CD1c-positive myeloid dendritic cell (primary cell): ENCODE data around the gene KY.
"Not testable (repeated sequence)": the region's sequence is repeated elsewhere in the genome, so short reads cannot be mapped to it uniquely, and the experiment has no call there.

Experiments used
- DNase-seq: peaks from one replicate; pipeline ENCODE4 v3.0.0-alpha.2; 2016; ENCODE audit errors: extremely low spot score

KY gene

DNA sequence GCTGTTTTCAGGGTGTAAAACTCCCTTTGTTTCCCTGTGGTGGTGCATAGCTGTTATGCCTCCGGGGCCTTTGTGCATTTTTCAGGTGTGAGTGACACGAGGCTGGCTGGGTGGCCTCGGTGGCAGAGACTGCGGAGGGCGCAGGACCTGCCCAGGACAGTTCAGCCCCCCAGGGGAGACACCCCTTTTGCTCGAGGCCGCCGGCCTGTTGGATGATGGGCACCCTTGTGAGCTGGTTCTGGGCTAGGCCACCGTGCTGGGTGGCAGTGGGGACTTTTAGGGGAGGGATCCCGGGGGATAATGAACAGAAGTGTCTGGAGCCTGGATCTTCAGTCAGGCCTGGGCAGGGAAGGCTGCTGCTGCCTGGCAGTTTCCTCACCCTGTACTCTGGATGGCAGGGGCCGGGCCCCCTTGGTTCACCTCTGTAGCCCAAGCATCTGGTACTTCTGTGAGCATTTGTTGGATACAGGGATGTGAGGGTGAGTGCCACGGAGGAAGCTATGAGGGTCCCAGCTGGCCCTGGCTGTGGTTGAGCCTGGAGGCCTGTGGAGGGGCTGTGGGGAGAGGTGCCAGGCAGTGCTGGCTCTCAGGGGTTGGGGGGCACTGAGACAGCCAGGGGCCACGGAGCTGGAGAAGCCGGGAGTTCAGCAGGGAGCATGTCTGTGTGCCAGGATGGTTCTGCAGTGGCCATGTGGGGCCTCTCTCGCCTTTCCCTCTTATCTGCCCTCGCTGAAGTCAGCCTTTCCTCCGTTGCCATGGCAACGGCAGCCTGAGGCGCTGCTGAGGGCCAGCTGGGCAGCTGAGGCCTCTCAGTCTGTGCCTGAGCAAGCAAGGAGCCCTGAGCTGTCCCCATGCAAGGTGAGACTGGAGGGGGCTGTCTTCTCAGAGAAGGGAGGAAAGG is 49.0 kb downstream of the KY start:
- no peak for DNase-seq

DNA sequence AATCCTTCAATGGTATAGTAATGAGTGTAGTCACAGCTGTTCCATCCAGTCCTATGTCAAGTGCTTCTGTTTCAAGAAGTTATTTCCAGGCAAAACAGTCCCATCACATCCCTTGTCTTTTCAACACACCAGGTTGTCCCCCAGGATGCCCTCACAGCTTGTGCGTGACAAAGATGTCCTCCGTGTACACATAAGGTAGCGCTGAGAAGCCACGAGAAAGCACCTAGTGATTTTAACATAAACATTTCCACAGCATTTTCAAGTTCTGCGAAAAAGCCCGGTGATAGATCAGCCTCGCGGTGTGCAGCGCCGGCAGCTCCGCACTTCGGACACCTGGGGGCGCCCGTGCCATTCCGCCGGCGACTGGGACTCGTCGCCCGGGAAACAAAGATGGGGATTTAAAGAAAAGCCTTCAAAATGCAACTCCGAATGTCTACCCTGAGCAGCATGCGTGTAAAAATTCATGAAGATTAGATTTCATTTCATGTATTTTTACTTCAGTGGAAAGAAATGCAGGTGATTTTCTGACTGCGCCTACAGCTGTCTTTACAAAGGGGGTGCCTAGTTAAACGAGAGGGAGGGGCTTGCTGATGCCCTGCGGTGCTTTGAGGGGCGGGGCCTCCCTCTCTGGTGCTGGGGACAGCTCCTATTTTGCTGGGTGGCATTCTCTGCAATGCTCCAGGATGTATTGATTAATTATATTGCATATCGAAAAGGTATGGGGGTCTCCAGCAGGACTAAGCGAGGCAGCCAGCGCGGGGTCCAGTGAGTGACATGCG is 49.9 kb downstream of the KY start:
- peak; percentile 76 for DNase-seq

DNA sequence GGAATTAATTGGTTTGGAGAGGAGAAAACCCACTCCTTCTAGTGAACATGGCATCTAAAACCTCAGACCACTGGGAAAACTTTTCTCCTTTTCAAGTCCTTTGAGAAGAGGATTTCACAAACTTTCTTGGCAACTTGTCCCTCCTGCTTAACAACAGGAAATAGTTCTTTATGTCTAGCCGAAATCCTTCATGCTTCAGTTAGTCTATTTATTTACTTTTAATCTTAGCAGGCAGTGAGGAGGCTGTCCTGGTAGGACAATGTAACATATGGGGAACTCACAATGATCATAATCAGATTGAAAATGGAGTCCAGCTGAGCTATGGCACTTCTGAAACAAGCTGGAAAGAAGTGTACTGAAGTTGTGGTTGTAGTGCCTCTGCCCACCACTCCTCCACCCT is 50.6 kb downstream of the KY start:
- no peak for DNase-seq

DNA sequence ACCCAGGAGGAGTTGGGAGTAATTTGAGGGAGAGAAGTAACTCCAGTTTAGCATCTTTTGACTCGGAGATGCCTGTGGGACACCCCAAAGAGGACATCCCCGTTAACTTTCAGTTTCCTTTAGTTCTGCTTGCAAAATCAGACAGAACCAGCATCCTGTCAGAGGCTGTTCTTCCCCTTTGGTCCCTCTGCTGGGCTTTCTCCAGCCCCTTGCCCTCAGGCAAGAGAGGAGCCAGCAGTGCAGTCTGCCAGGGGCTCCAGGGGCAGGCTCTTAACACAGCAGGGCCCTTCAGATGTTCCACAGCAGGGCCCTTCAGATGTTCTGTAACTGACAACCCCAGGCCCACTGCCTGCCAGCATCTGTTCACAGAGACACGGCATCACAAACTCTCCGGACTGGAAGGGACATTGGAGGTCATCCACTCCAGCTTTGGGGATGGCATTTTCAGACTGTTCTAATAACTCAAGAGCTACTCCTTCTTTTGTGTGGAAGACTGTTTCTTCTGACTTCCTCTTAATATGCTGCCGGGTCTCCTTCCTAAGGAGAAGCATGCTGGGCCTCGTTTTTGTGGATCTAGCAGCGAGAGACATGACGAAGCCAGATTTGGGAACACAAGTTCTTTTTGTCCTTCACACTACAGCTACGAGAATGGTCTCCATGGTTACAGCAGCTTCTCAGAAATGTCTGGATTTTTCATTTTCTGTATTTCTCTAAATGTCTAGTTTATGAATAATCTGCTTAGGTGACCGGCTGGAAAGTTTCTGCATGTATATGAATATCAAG is 51.9 kb downstream of the KY start:
- DNase-seq = peak; percentile 6

DNA sequence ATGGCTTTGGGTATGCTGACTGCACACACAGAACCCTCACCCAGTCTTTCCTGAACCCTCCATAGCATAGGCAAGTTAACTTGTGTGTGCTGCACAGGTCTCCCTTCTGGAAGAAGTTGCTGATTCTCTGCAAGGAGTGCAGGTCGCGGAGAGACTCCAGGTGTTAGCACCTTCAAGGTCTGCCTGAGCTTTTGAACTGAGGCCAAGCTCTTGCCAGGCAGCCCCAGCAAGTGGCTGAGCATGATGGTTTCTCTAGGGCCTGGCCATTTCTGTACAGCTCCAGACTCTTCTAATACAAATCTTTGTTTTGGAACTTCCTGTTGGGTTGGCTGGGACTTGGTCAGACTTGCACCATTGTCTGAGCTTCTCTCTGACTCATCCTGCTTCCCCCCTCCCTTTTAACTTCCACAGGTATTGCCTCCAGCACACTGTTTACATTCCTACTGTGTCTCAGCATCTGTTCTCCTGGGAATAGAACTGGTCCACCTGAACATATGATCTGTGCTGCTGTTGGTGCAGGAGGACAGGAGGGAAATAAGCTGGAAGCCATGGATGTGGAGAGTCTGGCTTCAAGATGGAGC is 53.3 kb downstream of the KY start:
- DNase-seq = no peak

DNA sequence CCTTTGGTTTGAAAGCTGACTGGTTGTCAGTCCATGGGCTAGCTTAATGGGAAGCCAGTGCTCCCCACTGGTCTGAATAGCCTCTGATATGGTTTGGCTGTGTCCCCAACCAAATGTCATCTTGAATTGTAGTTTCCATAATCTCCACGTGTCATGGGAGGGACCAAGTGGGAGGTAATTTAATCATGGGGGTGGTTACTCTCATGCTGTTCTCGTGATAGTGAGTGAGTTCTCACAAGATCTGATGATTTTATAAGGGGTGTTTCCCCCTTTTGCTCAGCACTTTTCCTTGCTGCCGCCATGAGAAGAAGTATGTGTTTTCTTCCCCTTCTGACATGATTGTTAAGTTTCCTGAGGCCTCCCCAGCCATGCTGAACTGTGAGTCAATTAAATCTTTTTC is 55.8 kb downstream of the KY start:
- DNase-seq = peak; percentile 13

DNA sequence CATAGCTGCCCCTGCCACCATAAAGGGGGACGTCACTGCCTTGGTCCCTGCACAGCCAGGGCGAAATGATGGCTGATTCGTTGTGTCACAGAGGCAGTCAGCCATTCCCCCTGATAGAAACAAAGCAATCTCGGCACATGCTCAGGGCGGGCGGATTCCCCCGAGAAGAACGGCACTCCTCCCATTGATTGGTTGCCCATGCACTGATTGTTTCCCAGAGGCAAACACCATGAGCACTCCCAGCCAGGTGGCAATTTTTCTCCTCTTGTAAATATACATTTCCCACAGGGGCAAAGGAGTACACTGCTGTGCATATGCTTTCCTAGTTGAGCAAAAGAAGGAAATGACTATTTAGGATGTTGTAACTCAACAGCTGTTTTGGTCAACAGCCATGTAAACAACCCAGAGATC is 56.5 kb downstream of the KY start:
- peak; percentile 31 for DNase-seq

DNA sequence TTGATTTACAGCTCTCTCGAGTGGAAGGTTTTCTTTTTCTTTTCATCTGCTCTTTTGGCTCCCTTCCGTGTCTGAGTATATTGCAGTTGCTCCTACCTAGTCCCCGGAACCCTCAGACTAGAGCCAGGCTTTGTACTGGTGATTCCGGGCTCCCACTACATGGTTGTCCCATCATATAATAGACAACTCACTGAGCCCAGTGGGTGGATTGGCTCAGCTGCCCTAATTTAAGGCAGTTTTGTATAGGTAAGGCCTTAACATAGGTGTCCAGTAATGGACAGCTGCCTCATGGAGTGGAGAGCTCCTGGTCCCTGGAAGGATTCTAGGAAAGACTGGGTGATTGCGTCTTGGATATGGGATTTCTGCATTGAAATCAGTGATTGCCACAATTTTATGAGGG is 58.0 kb downstream of the KY start:
- no peak for DNase-seq

DNA sequence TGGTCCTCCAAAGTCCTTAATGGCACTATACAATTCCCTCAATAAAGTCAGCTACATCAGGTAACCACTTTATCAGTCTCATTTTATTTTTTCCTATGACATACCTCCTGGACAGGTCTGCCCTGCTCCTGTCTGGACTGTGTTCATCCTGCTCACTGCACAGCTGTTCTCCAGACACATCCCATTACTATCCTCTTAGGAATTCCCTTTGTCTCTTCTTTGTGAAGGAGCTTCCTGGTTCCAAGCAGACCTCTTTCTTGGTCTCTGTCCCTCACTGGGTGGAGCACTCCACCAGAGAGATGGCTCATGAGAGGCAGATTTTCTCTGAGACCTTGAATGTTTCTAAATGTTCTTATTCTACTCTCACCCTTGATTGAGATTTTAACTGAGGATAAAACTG is 60.1 kb downstream of the KY start:
- no peak for DNase-seq

DNA sequence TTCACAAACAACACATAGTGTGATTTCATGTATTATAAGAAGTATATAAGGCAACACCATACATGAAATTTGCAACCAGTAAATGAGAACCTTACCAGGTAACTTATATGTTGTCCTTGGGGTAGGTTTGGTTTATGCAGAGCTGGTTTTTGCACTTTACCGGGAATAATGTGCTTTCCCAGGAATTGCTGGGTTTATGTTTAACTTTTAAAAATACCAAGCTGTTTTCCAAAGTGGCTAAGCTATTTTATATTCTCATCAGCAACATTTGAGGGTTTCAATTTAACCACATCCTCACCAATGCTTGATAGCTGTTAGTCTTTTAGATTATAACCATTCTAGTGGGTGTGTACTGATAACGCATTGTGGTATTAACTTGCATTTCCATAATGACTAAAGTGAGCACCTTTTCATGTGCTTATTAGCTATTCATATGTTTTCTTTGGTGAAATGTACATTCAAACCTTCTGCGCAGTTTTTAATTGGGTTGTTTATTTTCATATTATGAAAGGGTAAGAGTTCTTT is 71.6 kb downstream of the KY start:
- DNase-seq = no peak

DNA sequence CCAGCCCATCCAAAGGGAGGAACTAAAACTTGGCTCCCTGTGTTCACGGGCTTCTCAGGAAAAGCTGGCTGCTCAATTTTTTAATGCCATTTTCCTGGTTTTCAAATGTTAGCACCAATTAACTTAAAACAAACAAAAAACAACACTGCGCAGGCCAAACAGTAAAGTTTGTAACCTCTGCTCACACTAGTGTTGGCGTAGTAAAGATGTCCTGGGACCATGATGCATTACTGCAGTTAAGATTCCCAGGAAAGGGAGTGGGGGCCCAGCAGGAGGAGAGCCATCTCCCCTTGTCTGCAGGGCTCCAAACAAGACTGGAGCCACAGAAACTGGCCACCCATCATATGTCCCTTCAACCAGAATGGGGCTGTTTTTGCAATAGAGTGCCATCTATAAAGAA is 74.0 kb downstream of the KY start:
- DNase-seq = no peak

DNA sequence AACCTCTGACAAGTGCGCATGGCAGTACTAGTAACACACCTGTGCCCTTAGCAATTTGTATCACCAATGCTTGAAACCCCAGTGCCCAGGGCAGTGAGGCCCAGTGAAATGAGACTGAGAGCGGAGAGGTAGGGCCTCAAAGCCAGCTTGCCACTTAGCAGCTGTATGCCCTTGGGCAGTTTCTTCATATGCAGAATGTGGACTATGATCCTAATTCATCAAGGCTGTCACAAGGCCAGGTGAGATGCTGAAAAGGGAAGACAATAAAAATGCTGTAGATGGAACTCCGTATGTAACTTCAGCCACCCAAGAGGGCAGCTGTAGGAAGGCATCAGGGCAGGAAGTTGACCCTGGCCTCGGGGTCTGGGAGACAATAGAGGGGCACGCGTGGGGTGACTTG is 74.4 kb downstream of the KY start:
- no peak for DNase-seq

DNA sequence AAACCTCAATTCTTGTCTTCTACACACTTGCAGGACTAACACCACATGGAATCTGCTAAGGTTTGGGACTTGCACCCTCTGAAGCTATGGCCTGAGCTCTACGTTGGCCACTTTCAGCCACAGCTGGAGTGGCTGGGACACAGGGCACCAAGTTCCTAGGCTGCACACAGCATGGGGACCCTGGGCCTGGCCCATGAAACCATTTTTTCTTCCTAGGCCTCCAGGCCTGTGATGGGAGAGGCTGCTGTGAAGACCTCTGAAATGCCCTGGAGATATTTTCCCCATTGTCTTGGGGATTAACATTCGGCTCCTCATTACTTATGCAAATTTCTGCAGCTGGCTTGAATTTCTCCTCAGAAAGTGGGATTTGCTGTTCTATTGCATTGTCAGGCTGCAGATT is 80.9 kb downstream of the KY start:
- DNase-seq = not testable (repeated sequence)

DNA sequence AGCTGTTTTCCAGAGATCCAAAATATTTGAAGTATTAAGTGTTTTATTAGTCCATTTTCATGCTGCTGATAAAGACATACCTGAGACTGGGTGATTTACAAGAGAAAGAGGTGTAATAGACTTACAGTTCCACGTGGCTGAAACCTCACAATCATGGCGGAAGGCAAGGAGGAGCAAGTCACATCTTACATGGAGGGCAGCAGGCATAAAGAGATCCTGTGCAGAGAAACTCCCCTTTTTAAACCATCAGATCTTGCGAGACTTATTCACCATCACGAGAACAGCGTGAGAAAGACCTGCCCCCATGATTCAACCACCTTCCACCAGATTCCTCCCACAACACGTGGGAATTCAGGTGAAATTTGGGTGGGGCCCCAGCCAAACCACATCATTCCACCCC is 82.0 kb downstream of the KY start:
- DNase-seq = no peak

DNA sequence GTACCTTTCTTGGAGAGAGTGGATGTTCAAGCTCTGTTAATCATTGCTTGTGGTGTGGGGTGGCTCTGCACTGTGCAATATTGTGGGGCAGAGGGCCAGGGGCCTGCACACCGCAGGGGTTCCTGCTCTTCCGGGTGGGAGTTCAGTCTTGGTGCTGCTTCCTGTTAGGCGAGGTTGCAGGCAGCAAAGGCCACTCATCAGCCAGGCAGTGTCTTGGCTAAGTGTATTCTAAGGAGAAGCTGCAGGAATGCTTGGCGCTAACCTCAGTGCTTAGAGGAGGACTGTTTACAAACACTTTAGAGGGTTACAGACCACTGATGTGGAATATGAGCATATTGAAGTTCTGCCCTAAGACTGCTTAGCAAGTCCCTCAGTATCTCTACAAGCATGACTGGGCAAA is 83.2 kb downstream of the KY start:
- DNase-seq = no peak

DNA sequence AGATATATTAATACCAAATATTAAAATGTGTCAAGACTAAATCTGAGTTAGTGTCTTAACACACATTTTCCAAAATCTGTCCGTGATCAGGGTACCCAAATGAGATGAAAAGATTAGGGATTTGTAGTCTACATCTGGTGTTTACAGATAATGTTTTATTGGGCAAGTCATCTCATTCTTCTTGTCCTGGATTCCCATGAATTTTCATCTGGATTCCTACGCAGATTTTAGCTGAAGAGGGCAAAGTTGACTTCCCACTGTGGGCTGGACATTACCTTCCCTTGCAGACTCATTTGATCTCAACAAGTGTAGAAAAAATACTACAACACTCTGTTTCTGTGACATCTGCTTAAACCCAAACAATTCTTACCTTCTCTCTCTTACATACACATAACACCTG is 85.8 kb downstream of the KY start:
- no peak for DNase-seq

DNA sequence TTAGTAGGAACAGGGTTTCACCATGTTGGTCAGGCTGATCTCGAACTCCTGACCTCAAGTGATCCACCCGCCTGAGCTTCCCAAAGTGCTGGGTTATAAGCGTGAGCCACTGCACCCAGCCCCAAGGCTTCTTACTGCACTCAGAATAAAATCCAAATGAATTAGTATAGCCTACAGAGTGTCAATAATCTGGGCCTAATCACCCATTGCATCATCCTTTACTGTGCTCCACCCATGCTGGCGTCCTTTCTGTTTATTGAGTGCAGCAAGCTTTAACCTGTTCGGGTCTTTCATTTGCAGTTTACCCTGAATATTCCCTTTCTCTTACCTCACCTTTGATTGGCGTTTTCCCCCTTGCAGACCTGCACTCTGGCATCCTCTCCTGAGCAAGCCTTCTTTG is 87.2 kb downstream of the KY start:
- no peak for DNase-seq

DNA sequence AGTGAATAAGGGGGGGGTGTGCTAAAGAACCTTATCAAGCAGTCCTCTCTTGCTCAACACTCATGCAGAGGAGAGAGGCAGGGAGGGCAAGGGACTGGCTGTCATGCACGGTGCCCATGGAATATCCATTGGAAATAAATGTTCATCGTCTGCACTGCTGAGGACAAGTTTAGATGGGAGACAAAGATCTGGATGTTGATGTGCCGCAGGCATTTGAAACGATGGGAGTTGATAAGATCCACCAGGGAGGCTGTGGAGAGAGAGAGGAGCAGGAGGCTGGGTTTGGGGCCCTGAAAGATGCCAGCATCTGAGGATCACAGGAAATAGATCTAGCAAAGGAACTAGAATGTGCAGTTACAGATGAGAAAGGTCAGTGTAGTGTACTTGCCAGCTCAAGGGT is 88.8 kb downstream of the KY start:
- DNase-seq = no peak

DNA sequence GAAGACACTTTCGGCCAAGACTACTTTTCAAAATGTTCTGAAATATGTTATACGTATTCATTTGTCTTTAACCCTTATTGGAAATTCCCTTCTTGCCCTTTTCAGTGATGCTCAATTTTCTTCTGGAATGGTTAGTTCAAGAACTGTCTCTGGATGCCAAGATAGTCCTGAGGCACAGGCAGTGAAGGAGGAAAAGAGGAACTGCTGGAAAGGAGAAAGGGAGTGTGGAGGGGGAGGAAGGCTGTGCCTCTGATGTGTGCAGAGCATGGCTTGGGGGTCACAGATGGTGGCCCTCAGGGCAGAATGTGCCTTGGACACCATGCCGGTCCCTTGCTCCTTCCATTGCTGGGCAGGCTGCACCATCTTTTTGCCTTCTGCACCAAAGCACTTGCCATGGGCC is 91.2 kb downstream of the KY start:
- no peak for DNase-seq
